Endothelial cell of coronary artery (primary cell): ENCODE measurements around the gene MAGEA4. TPM values are rescaled to one million over a fixed set of nuclear protein-coding genes. Genes with fewer than 3 reads are reported as not detected.

Experiments
- total RNA-seq: library from RNA; depleted of rRNA; stranded (reverse); fragments of >200 nt; gene quantifications from 2 replicates; pipeline ENCODE4 v1.2.3, GENCODE V29; 2014

Gene MAGEA4, protein sequence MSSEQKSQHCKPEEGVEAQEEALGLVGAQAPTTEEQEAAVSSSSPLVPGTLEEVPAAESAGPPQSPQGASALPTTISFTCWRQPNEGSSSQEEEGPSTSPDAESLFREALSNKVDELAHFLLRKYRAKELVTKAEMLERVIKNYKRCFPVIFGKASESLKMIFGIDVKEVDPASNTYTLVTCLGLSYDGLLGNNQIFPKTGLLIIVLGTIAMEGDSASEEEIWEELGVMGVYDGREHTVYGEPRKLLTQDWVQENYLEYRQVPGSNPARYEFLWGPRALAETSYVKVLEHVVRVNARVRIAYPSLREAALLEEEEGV
- total RNA-seq, result not detected in 2 replicates

DNA sequence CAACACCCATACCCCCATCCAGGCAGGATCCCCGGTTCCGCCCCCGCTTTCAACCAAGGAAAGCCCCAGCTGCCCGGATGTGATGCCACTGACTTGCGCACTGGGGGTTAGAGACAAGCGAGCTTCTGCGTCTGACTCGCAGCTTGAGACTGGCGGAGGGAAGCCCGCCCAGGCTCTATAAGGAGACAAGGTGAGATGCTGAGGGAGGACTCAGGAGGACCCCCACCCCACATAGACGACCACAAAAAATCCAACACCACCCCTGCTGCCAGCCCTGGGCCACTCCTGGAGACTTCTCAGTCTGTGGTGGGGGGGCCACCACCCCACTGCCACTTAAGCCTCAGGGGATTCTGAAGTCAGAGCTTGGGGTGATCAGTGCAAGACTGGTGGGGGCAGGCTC lies at the start of gene MAGEA4:
Gene MAGEA4, plus strand, starts transcription at position 110 of the 400 bp plus-strand sequence. CDS start 10,776 bp downstream, outside the sequence.

Other genes with a start within 250 kb of the MAGEA4 start
- not detected in 2 replicates for gene PRRG3, start 217.4 kb upstream of the MAGEA4 start, total RNA-seq
- not detected in 2 replicates for gene FATE1, start 196.9 kb upstream of the MAGEA4 start, total RNA-seq
- gene CNGA2, start 178.1 kb upstream of the MAGEA4 start, total RNA-seq, result not detected in 2 replicates
- gene GABRE, start 61.8 kb downstream of the MAGEA4 start, total RNA-seq, result 2.6 and 9.9 TPM in 2 replicates
- not detected in 2 replicates for gene MAGEA10, start 225.7 kb downstream of the MAGEA4 start, total RNA-seq